Common myeloid progenitor, CD34-positive (primary cell): ENCODE data around the gene UQCC2.

Experiments
- CTCF ChIA-PET: fragments of 350-600 bp; sonication (Branson Sonifier 250); formaldehyde crosslinking; loops from one replicate; lab custom pipeline; 2021; ENCODE audit warnings: antibody characterized with exemption; lab: Charles Lee
- POLR2A ChIA-PET: fragments of 350-600 bp; sonication (Branson Sonifier 250); formaldehyde crosslinking; loops from one replicate; lab custom pipeline; 2021; ENCODE audit warnings: antibody characterized with exemption; lab: Charles Lee
- DNase-seq, 3 donors: peaks; one replicate each; pipeline versions ENCODE4 v3.0.0 to v3.0.0-alpha.2; 2013
- H3K27ac ChIP-seq, 2 experiments: 1 replicate in 1 of 2; 2 replicates in 1 of 2; pipeline ENCODE4 v1.7.0; 2013; ENCODE audit warnings: inconsistent platforms in 2 of 2, low read length in 2 of 2, mild to moderate bottlenecking in 2 of 2, low read depth in 1 of 2, moderate library complexity in 1 of 2; ENCODE audit not compliant: severe bottlenecking in 2 of 2, insufficient read depth in 1 of 2, poor library complexity in 1 of 2
- H3K27me3 ChIP-seq, 5 experiments: replicated peaks in 2 of 5; 1 replicate in 3 of 5; 2 replicates in 2 of 5; pipeline versions ENCODE4 v1.6.1 to v1.7.0; 2013; ENCODE audit warnings: low read length in 4 of 5, mild to moderate bottlenecking in 2 of 5, moderate library complexity in 2 of 5, inconsistent platforms in 1 of 5; ENCODE audit not compliant: insufficient read depth in 5 of 5, control insufficient read depth in 4 of 5
- H3K36me3 ChIP-seq, 4 experiments: 1 replicate in 2 of 4; 2 replicates in 2 of 4; pipeline versions ENCODE4 v1.6.1 to v1.7.0; 2013; ENCODE audit warnings: low read length in 3 of 4, control low read depth in 1 of 4, mild to moderate bottlenecking in 1 of 4; ENCODE audit not compliant: control insufficient read depth in 4 of 4, insufficient read depth in 4 of 4
- H3K4me1 ChIP-seq, 4 experiments: 1 replicate in 3 of 4; 2 replicates in 1 of 4; pipeline versions ENCODE4 v1.6.1 to v1.7.1; 2013; ENCODE audit warnings: low read length in 3 of 4, mild to moderate bottlenecking in 3 of 4, control low read depth in 1 of 4, inconsistent platforms in 1 of 4, moderate library complexity in 1 of 4; ENCODE audit not compliant: control insufficient read depth in 4 of 4, insufficient read depth in 4 of 4; ENCODE audit errors: control extremely low read depth in 1 of 4
- H3K4me3 ChIP-seq, 7 experiments: 1 replicate in 4 of 7; 2 replicates in 3 of 7; pipeline versions ENCODE4 v1.5.1 to v1.7.0; 2013; ENCODE audit warnings: mild to moderate bottlenecking in 7 of 7, low read length in 6 of 7, moderate library complexity in 6 of 7, inconsistent platforms in 2 of 7, low read depth in 2 of 7, control low read depth in 1 of 7; ENCODE audit not compliant: insufficient read depth in 4 of 7, control insufficient read depth in 1 of 7; ENCODE audit errors: extremely low read depth in 1 of 7
- H3K9me3 ChIP-seq, 5 experiments: 1 replicate in 4 of 5; 2 replicates in 1 of 5; pipeline versions ENCODE4 v1.6.1 to v1.7.1; 2013; ENCODE audit warnings: low read length in 4 of 5, mild to moderate bottlenecking in 2 of 5, inconsistent platforms in 1 of 5, low read depth in 1 of 5, moderate library complexity in 1 of 5; ENCODE audit not compliant: control insufficient read depth in 4 of 5, insufficient read depth in 2 of 5; ENCODE audit errors: control extremely low read depth in 1 of 5
- WGBS: methylation state at CpG from one replicate; pipeline ENCODE4 v1.1.5; 2013; ENCODE audit not compliant: insufficient coverage; 5-methylcytosine and 5-hydroxymethylcytosine counted together

The UQCC2 gene

GRCh38 chr6:33738879-33739278, 27.4 kb upstream of the UQCC2 start:
- H3K4me1 ChIP-seq: peaks cover 0 to 6% (median 0%) of the 10 kb centered on the region in 4 experiments
- CTCF ChIA-PET: interaction anchor here (0.6 to 1.4 kb wide), 3 partner anchors 10 to 166 kb away, joined by 3 read pairs; no protein-coding TSS in a partner anchor
- 98% methylated on average over 5 of the region's 5 CpGs for WGBS
- no peaks in the 10 kb centered on the region for H3K36me3 ChIP-seq
- no peak overlapping the region for H3K4me3 ChIP-seq
- peaks cover 0 to 18% (median 0%) of the 10 kb centered on the region in 5 experiments for H3K27me3 ChIP-seq
- H3K9me3 ChIP-seq: no peaks in the 10 kb centered on the region
- H3K27ac ChIP-seq: no peak overlapping the region
- POLR2A ChIA-PET: interaction anchor here (0.6 kb wide), 1 partner anchor 70 kb away, joined by 3 read pairs; no protein-coding TSS in a partner anchor
- DNase-seq: no peak

GRCh38 chr6:33738153-33738552, 26.7 kb upstream of the UQCC2 start:
- Histone ChIP-seq H3K9me3 (no peaks in the 10 kb centered on the region), H3K4me1 (peaks cover 0 to 6% (median 0%) of the 10 kb centered on the region in 4 experiments), H3K27me3 (peaks cover 0 to 10% (median 0%) of the 10 kb centered on the region in 5 experiments), H3K4me3 (no peak overlapping the region), H3K27ac (no peak overlapping the region), H3K36me3 (no peaks in the 10 kb centered on the region)
- 90% methylated on average over 4 of the region's 9 CpGs for WGBS
- ChIA-PET CTCF (interaction anchor here (0.8 to 1.4 kb wide), 6 partner anchors 10 to 286 kb away, joined by 3 to 4 read pairs (median 3); partner anchors contain the start of gene UQCC2), POLR2A (no interaction called here)
- no peak for DNase-seq

- POLR2A ChIA-PET: no interaction called here
- Histone ChIP-seq H3K9me3 (no peaks in the 10 kb centered on the region), H3K4me3 (no peak overlapping the region), H3K36me3 (no peaks in the 10 kb centered on the region), H3K27ac (no peak overlapping the region), H3K4me1 (peaks cover 0 to 6% (median 0%) of the 10 kb centered on the region in 4 experiments), H3K27me3 (peaks cover 0 to 5% (median 0%) of the 10 kb centered on the region in 5 experiments)
- CTCF ChIA-PET: interaction anchor here (0.9 to 1.2 kb wide), 4 partner anchors 24 to 287 kb away, joined by 3 to 4 read pairs (median 3); partner anchors contain the start of gene UQCC2
- WGBS: 90% methylated on average over 15 of the region's 15 CpGs
- DNase-seq: no peak
Measured at GRCh38 chr6:33737267-33738026, 25.9 kb upstream of the UQCC2 start.

GRCh38 chr6:33735216-33735615, 23.7 kb upstream of the UQCC2 start:
- H3K4me1 ChIP-seq: peaks cover 0 to 6% (median 0%) of the 10 kb centered on the region in 4 experiments
- DNase-seq: peak in 1 of 3 donors; percentile 4
- H3K4me3 ChIP-seq: no peak overlapping the region
- ChIA-PET CTCF (interaction anchor here (1.3 to 1.8 kb wide), 2 partner anchors 10 to 27 kb away, joined by 4 to 5 read pairs; no protein-coding TSS in a partner anchor), POLR2A (no interaction called here)
- 90% methylated on average over 15 of the region's 18 CpGs for WGBS
- no peaks in the 10 kb centered on the region for H3K36me3 ChIP-seq
- H3K27ac ChIP-seq: no peak overlapping the region
- peaks cover 0 to 4% (median 0%) of the 10 kb centered on the region in 5 experiments for H3K27me3 ChIP-seq
- no peaks in the 10 kb centered on the region for H3K9me3 ChIP-seq

- POLR2A ChIA-PET: no interaction called here
- CTCF ChIA-PET: no interaction called here
- WGBS: 96% methylated on average over 8 of the region's 8 CpGs
- Histone ChIP-seq H3K4me3 (no peak overlapping the region), H3K36me3 (no peaks in the 10 kb centered on the region), H3K4me1 (peaks cover 0 to 6% (median 0%) of the 10 kb centered on the region in 4 experiments), H3K27ac (no peak overlapping the region), H3K9me3 (no peaks in the 10 kb centered on the region), H3K27me3 (peaks cover 0 to 4% (median 0%) of the 10 kb centered on the region in 5 experiments)
- no peak for DNase-seq
Measured at GRCh38 chr6:33733709-33734007, 22.2 kb upstream of the UQCC2 start.

GRCh38 chr6:33732817-33733708, 21.6 kb upstream of the UQCC2 start:
- Histone ChIP-seq H3K27me3 (peaks cover 0 to 4% (median 0%) of the 10 kb centered on the region in 5 experiments), H3K36me3 (no peaks in the 10 kb centered on the region), H3K4me3 (no peak overlapping the region), H3K27ac (no peak overlapping the region), H3K4me1 (peaks cover 0 to 6% (median 0%) of the 10 kb centered on the region in 4 experiments), H3K9me3 (no peaks in the 10 kb centered on the region)
- no peak for DNase-seq
- CTCF ChIA-PET: no interaction called here
- WGBS: 95% methylated on average over 11 of the region's 13 CpGs
- POLR2A ChIA-PET: no interaction called here
